Suppressor macrophage treated with lipopolysaccharide for 4 hours (primary cell): ENCODE results near the gene HSBP1.

Experiments used
- DNase-seq: peaks from one replicate; pipeline ENCODE4 v3.0.0-alpha.2; 2020

HSBP1 gene

GRCh38 chr16:83840060-83840617 lies 32.4 kb downstream of the HSBP1 start:
- DNase-seq: no peak

- DNase-seq: peak; percentile 13
These were observed 34.5 kb downstream of the HSBP1 start for GRCh38 chr16:83842291-83842690.

GRCh38 chr16:83842756-83843507 lies 35.2 kb downstream of the HSBP1 start:
- DNase-seq: peak; percentile 53

- DNase-seq: peak; percentile 32
These were observed 35.9 kb downstream of the HSBP1 start for GRCh38 chr16:83843657-83844056.

- no peak for DNase-seq
These were observed 37.5 kb downstream of the HSBP1 start for GRCh38 chr16:83845263-83845662.

GRCh38 chr16:83847371-83848225 lies 39.8 kb downstream of the HSBP1 start:
- DNase-seq: peak; percentile 83

DNA sequence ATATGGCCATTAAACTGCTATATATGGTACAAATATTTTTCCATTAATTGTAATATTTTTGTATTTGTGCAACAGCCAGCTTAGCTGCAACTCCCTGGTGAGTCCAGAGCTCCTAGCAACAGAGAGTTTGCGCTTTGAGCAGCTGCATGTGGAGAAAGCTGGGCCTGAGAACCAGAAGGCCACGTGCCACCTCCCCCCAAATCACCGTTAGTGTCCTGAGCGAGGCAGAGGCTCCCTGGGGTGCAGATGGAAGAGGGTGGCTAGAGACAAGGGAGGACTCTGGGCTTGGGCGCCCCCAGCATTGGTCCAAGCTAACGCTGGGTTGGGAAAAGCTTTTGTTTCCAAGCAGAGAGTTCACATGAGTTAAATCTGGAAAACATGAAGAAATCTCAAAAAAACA lies 41.6 kb downstream of the HSBP1 start:
- DNase-seq: no peak

GRCh38 chr16:83850947-83851346 lies 43.2 kb downstream of the HSBP1 start:
- no peak for DNase-seq

DNA sequence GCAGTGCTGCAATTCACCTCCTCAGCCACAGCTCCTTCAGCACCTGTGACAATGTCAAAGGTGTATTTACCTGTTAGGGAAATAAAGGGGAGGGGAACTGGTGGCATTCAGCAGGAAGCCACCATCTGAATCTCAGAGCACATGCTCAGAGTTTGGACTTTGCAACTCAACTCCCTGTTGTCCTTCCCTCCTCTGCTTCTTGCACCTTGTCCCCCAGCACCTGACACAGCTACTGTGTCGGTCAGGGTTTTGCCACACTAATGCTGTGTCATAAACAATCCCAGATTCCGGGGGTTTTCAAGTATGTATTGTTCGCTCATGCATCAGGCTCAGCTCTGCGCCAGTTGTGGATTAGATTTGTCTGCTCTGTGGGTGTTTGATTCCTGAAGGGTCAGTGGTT lies 43.7 kb downstream of the HSBP1 start:
- no peak for DNase-seq

DNA sequence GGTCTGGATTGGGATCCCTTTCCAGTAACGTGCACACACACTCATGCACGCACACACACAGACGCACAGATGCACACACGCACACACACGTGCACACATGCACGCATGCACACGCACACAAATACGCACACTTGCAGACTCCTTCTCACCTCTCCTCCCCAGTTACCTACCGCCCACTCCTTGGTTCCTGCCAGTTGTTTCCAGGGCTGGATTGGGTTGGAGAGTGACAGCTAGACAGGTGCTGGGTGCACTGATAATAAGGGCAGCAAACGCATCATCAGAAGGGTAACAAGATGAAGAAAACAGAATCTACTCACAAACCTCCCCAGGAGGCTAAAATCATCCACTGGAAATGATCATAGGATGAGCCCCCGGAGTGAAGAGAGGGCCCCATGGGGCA lies 45.0 kb downstream of the HSBP1 start:
- DNase-seq: no peak

GRCh38 chr16:83853834-83854233 lies 46.1 kb downstream of the HSBP1 start:
- DNase-seq: no peak

- DNase-seq: no peak
These were observed 46.6 kb downstream of the HSBP1 start for GRCh38 chr16:83854420-83854819.

DNA sequence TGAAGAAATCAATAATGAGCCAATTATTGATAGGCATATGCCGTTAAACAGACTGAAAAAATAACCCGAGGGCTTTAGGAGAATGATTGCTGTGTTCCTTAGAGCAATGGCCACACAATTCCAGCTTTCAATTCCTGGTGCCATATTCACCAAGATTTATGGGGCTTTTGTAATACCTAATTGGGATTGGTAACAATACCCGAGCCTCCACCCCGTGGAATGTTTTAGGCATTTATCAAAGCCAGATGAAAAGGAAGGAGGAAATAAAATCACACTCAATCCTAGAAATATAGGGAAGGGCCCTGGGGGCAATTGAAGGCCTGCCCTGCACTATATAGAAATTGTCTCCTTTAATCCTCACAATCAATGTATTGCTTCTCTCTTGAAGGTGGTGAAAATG lies 49.0 kb downstream of the HSBP1 start:
- no peak for DNase-seq

- no peak for DNase-seq
These were observed 51.5 kb downstream of the HSBP1 start for GRCh38 chr16:83859265-83859664.

GRCh38 chr16:83862661-83863060 lies 54.9 kb downstream of the HSBP1 start:
- DNase-seq: no peak

DNA sequence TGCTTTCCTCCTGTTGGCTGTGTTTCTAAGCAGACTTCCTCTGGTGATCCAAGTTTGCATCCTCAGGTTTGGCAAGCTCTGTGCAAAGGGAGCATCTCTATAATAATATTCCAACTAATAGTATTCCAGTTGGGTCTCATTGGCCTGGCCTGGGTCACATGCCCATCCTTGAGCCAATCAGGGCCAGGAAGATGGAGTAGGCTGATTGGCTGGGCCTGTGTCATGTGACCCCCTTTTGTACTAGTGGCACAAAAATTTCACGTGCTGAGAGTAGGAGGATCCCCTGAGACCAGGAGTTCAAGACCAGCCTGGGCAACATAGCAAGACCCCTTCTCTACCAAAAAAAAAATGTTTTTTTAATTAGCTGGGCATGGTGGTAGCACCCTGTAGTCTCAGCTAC lies 55.9 kb downstream of the HSBP1 start:
- no peak for DNase-seq
